ENCODE data around the gene RFC2. TPM values are rescaled to one million over a fixed set of nuclear protein-coding genes. Genes with fewer than 3 reads are reported as not detected.

The RFC2 gene
- total RNA-seq, 4 donors from 2014 or later = 7.5 to 18.7 (median 14.9) TPM

GRCh38 chr7:74284781-74285259 is 30.6 kb upstream of the RFC2 start:
- no peaks in the 10 kb centered on the region for H3K27me3 ChIP-seq
- no peaks in the 10 kb centered on the region for H3K36me3 ChIP-seq
- H3K9me3 ChIP-seq = no peaks in the 10 kb centered on the region
- WGBS = 68% methylated on average over 6 of the region's 9 CpGs
- no peak overlapping the region for H3K27ac ChIP-seq (replicated peaks in 1 of 4)
- intact Hi-C loops (cut with DNase I) = no loop called here
- TF ChIP-seq POLR2AphosphoS5 (IDR thresholded peaks at IDR 0.05) = no peak
- TF ChIP-seq, protein P1, sequence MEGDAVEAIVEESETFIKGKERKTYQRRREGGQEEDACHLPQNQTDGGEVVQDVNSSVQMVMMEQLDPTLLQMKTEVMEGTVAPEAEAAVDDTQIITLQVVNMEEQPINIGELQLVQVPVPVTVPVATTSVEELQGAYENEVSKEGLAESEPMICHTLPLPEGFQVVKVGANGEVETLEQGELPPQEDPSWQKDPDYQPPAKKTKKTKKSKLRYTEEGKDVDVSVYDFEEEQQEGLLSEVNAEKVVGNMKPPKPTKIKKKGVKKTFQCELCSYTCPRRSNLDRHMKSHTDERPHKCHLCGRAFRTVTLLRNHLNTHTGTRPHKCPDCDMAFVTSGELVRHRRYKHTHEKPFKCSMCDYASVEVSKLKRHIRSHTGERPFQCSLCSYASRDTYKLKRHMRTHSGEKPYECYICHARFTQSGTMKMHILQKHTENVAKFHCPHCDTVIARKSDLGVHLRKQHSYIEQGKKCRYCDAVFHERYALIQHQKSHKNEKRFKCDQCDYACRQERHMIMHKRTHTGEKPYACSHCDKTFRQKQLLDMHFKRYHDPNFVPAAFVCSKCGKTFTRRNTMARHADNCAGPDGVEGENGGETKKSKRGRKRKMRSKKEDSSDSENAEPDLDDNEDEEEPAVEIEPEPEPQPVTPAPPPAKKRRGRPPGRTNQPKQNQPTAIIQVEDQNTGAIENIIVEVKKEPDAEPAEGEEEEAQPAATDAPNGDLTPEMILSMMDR (IDR thresholded peaks at IDR 0.05) = no peak
- TF ChIP-seq EP300 (IDR thresholded peaks at IDR 0.05) = no peak
- no peak for TF ChIP-seq POLR2A (IDR thresholded peaks at IDR 0.05; ENCODE audit: low read depth)
- no peak overlapping the region for H3K4me3 ChIP-seq
- no peak for DNase-seq (ENCODE audit: extremely low spot score)
- H3K4me1 ChIP-seq = peaks cover 20 to 23% (median 23%) of the 10 kb centered on the region in 4 donors

GRCh38 chr7:74283858-74284447 is 29.8 kb upstream of the RFC2 start:
- Histone ChIP-seq H3K27me3 (no peaks in the 10 kb centered on the region), H3K36me3 (no peaks in the 10 kb centered on the region), H3K4me3 (no peak overlapping the region), H3K9me3 (no peaks in the 10 kb centered on the region), H3K27ac (replicated peaks in 1 of 4) (no peak overlapping the region), H3K4me1 (peaks cover 24 to 30% (median 26%) of the 10 kb centered on the region in 4 donors)
- WGBS = 65% methylated on average over 9 of the region's 9 CpGs
- intact Hi-C loops (cut with DNase I) = no loop called here
- TF ChIP-seq POLR2AphosphoS5 (IDR thresholded peaks at IDR 0.05) = no peak
- TF ChIP-seq, protein P1 (IDR thresholded peaks at IDR 0.05) = no peak
- no peak for TF ChIP-seq EP300 (IDR thresholded peaks at IDR 0.05)
- no peak for DNase-seq (ENCODE audit: extremely low spot score)

DNA sequence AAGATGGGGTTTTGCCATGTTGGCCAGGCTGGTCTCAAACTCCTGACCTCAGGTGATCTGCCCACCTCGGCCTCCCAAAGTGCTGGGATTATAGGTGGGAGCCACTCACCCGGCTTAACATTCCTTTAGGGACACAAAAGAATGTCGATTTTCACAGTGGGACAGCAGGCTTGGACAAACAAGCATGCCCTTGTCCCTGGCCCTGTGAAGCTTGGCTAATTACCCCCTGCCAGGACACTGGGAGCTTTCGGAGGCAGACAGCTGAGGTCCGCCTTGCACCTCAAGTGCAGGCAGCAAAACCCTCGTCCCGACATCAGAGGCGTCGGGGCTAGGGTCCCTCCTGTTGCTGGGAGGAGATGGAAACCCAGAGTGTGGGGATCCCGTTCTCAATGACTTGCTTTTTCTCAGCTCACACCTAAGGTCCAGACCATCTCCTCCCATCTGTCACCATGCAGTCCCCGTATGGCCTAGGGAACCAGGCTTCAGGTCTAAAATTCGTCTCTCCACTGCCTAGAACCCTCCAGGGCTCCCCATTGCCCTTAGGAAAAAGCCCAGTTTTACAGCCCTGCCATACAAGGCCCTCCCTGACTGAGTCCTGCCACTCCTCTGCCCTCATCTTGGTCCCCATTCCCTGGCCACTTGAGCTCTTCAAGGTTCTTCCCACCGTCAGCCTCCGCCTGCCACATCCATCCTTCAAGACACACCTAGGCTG is 28.7 kb upstream of the RFC2 start:
- Histone ChIP-seq H3K27ac (replicated peaks in 1 of 4) (no peak overlapping the region), H3K4me3 (no peak overlapping the region), H3K9me3 (no peaks in the 10 kb centered on the region), H3K27me3 (no peaks in the 10 kb centered on the region), H3K36me3 (no peaks in the 10 kb centered on the region), H3K4me1 (peaks cover 15 to 20% (median 17%) of the 10 kb centered on the region in 4 donors)
- no peak for TF ChIP-seq EP300 (IDR thresholded peaks at IDR 0.05)
- TF ChIP-seq, protein P1 (IDR thresholded peaks at IDR 0.05) = no peak
- no peak for TF ChIP-seq POLR2A (IDR thresholded peaks at IDR 0.05; ENCODE audit: low read depth)
- no peak for TF ChIP-seq POLR2AphosphoS5 (IDR thresholded peaks at IDR 0.05)
- WGBS = 85% methylated on average over 14 of the region's 14 CpGs
- intact Hi-C loops (cut with DNase I) = no loop called here
- DNase-seq (ENCODE audit: extremely low spot score) = no peak

DNA sequence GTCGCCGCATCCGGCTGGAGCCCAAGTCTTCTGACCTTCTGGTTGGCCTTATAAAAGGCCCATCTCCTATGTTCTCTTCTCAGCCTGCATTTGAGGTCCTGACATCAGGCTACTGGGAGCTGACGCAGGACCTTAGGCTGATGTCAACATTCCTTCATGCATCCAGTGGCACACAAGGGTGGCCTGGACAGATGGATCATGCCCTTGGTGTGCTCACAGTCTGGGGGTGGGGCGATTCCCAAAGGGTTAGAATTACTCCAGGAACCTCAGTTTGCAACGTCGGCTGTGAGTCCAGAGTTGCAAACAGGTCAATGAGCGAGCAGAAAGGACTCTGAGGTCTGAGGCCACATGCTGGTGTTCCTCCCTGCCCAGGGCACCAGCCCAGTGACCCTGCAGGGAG is 26.8 kb upstream of the RFC2 start:
- H3K36me3 ChIP-seq = no peaks in the 10 kb centered on the region
- 91% methylated on average over 8 of the region's 8 CpGs for WGBS
- DNase-seq (ENCODE audit: extremely low spot score) = no peak
- no peak overlapping the region for H3K27ac ChIP-seq (replicated peaks in 1 of 4)
- H3K27me3 ChIP-seq = no peaks in the 10 kb centered on the region
- no peak overlapping the region for H3K4me3 ChIP-seq
- H3K9me3 ChIP-seq = no peaks in the 10 kb centered on the region
- H3K4me1 ChIP-seq = peaks cover 13 to 20% (median 15%) of the 10 kb centered on the region in 4 donors
- intact Hi-C loops (cut with DNase I) = no loop called here
- TF ChIP-seq POLR2AphosphoS5 (IDR thresholded peaks at IDR 0.05) (no peak), EP300 (IDR thresholded peaks at IDR 0.05) (no peak)
- TF ChIP-seq, protein P1 (IDR thresholded peaks at IDR 0.05) = no peak
